Head of caudate nucleus (tissue), 42 donors: ENCODE data around the gene HPN.

ENCODE experiments used
- DNase-seq, 42 donors: peaks; one replicate each; pipeline versions ENCODE4 v3.0.0 to v3.0.0-alpha.2; 2020 to 2021; ENCODE audit warnings: mixed read lengths in 7 of 42
- intact Hi-C: fragments of 100-400 bp; cut with DNase I; formaldehyde crosslinking; loops from one replicate; pipeline ENCODE4 v1.15.0; 2022

The HPN gene

DNA sequence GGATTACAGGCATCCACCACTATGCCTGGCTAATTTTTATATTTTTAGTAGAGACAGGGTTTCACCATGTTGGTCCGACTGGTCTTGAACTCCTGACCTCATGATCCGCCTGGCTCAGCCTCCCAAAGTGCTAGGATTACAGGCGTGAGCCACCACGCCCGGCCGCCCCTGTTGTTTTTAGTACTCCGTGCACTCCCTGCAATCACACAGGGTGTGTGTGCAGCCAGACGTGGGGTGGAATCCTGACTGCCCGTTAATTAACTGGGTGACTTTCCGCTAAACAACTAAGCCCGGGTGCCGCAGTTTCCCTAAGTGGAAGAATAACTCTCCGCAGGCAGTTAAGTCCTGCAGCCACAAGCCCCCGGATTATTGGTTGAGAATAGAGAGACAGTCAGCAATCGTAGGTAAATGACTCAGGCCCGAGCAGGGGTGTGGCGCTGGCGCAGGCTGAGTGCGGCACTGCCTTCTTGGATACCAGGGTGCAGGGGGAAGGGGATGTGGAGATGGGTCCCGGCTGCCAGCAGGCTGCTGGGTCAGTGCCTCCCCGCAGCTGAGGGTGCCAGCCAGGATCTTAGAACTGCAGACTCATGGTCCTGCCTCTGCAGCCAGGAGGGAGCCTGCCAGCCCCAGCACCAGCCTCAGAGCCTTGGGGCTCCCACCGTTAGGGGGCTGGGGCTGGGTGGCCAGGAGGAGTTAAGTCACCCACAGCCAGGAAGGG, 68.0 kb downstream of the HPN start:
- peak in 40 of 42 donors; percentile 40 to 87 (median 67) for DNase-seq
- intact Hi-C loops: no loop called here

DNA sequence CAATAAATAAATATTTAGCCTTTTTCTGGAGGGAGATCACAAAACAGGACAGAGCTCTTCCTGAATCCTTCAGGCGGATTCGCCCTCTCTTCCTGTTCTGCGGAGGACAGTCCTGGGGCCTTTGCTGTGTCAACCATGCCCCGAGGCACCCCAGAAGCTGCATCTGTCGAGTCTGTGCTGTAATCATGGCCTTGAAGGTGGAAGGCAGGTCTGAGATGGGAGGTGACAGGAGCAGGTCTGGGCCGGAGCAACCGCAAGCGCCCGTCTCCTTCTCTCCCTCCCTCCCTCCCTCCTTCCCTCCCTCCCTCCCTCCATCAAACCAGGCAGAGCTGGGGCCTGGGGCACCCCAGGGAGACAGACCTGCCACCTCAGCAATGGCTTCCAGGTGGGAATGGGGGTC, 69.5 kb downstream of the HPN start:
- intact Hi-C loops: no loop called here

DNA sequence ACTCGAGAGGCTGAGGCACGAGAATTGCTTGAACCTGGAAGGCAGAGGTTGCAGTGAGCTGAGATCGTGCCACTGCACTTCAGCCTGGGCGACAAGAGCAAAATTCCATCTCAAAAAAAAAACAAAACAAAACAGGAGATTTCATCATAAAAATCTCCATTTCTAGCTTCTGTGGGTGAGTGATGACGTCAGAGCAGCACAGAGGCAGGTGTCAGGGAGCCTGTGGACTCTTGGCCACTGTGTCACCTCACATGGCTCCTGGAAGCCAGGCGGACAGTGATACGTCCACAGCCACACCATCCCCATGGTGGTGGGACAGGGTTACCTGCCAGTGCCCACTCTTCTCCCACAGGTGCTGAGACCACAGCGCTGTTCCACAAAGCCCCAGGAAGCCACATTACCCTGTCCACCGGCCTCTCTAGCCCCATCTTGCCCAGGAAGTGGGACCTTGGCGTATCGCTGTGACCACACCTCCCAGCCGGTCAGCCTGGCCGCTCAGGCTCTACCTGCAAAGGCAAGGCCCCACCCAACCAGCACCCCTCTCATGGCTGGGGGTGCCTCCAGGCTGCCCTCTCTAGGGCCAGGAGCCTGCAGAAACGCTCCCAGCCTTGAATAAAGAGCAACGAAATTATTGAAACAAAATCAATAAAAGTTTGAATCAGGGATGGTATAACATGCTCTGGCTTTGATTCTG, 71.6 kb downstream of the HPN start:
- intact Hi-C loops: no loop called here
- DNase-seq: no peak

More for the DNA sequence above, 69.5 kb downstream of the HPN start:
- DNase-seq: no peak

DNA sequence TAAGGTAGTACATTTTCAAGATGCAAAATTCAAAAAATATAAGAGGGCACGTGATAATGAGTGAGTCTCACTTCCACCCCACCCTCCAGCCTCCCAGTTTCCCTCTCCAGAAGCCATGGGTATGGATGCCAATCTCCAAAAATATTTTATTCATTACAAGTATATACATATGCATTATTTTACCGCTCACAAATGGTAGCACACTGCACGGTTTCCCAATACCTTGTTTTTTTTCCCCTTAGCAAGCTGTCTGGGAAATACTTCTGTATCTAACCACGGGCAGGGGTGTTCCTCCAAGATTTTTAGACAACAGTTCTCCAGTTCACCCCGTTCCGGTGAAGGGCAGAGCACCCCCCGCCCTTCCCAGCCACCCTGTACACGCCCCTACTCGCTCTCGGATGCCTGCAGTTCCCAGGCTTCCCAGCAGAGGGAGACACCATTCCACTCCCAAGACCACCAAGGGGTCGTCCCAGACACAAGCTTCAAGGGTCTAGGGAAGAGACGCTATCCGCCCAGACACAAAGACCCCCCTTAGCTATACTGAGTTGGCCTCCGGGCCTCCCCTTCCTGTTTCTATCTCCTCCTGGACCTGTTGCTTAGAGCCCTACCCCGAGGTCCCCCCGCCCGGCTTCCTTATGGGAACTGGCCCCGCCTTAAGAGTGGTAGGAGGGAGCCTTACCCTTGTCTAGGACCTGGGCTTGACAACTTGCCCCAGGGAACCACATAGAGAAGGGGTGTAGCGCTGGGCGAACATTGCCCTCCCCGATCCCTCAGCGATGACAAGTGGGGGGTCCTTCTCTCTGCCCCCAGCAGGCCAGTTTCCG, 73.0 kb downstream of the HPN start:
- intact Hi-C loops: no loop called here
- peak; percentile 51 to 95 (median 85) for DNase-seq

DNA sequence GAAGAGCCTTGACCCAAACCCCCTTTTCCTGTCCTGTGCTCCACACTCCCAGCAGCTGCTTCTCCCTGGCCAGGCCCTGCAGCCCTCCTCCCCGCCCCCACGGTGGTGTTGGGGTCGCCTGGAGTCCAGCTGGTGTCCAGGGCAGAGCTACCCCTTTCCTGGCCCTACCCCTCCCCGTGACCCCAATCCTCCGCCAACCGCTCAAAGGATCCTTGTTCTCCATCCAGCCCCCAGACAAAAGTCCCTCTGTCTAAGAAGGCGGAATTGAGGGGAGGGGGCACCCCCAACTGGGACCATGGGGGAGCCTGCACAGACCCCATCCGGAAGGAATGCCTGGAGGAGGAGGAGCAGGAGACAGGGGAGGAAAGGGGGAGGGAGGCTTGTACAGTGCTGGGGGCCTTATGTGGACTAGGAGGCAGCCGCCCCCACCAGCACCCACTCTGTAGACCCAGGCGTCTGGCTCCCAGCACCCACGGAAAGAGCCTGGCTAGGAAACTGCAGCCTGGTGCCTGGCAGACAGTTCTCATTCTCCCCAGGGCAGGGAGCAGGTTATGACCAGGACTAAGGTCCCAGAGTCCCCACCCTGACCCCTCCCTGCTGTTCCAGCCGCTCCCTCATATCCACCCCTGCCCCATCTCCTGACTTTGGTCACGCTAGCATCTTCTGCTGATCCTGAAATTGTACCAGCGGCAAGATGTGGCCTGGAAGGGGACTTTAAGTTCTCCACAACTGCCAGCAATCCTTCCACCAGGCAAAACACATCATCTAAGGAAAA, 73.8 kb downstream of the HPN start, which contains the start of gene FXYD3:
Gene FXYD3 (plus strand): TSS at position 647 of the 775 bp plus-strand sequence. CDS start 3,554 bp downstream, outside the sequence.
- peak; percentile 82 to 97 (median 92) for DNase-seq
- intact Hi-C loops: no loop called here
